Left hindlimb (tissue), 1 donor: ENCODE data around the gene SPATA31D3.
"Not testable (repeated sequence)": the region's sequence is repeated elsewhere in the genome, so short reads cannot be mapped to it uniquely, and the experiment has no call there.

ENCODE experiments used
- DNase-seq: peaks from one replicate; pipeline ENCODE4 v3.0.0-alpha.2; 2018

SPATA31D3 gene

DNA sequence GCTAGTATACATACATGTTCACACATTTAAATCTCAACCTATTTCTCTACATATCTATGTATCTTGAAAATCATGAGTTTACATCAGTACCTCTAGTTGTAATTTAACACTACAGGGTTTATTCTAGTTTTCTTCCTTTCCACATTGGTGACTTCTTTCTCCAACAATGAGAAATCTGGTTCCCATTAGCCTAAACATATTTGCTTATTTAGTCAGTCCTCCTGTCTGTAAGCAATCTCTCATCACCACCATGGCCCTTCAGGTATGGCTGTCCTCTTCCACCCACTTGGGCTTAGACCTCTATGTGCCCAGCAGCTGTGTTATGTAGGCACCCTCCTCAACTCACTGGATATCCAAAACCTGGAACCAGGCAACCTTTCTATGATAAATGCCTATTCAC, 37.3 kb downstream of the SPATA31D3 start:
- DNase-seq = no peak

DNA sequence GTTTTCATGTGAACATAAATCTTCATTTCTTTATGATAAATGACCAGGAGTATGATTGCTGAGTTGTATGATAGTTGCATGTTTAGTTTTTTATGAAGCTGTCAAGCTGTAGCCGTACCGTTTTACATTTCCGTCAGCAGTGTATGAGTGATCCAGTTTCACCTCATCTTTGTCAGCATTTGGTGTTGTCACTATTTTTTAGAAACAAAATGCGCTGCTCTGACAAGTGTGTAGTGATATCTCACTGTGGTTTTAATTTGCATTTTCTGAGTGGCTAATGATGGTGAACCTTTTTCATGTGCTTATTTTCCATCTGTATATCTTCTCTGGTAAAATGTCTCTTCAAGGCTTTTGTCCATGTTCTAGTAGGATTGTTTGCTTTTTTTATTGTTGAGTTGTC, 38.6 kb downstream of the SPATA31D3 start:
- DNase-seq = no peak

DNA sequence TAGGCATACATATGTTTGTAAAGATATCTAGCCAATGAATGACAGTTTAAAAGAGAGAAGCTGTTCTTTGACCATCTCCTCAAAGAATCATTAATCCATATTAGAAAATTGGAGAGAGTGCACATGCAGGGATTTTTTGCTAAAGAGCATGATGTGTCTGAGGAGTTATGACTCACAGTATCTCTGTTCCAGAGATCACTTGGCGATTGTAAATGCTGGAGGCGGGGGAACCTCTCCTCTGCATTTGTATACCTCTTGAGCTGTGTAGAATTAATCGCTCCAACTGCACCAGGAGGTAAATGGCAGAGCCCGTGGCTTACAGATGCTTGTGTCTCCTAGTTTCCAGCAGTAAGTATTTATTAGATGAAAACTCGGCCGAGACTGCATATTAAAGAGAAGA, 41.6 kb downstream of the SPATA31D3 start:
- DNase-seq = no peak

DNA sequence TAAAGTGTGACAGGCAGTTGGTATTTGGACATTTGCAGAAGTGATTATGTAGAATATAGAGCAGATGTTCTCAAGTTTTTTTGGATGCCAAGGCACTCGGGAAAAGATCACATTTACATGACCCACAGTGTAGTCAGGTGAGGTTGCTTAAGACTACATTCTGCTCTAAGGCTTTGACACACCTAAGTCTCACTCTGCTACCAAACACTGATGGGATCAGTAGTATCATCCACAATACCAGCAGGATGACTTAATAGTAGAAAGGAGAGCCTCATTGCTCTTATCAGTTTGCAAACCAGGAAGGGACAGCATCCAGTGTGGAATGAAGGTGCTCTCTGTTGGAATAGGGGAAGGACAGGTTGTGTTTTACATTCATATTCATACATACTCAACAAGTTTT, 42.8 kb downstream of the SPATA31D3 start:
- no peak for DNase-seq

DNA sequence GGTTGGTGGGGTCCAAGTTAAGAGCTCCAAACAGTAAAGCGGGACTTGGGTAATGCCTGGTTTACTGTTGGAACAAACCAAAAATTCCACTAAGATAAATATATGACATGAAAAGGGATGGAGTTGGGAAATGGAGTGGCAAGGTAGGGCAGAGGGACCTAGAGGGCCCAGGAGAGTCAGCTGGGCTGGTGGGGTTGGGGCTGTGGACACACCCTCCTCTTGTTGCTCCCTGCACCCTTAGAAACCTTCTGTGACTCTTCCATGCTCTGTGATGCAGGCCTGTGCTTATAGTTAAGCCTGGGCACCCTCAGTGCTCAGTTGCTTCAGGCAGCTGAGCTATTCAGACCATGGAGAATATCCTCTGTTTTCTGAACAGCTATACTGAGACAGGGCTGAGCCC, 45.2 kb downstream of the SPATA31D3 start, which contains the start of gene SPATA31D1:
SPATA31D1 (plus strand) TSS at position 301 of the 400 bp plus-strand sequence; CDS start at position 348, 47 bp downstream.
- not testable (repeated sequence) for DNase-seq

DNA sequence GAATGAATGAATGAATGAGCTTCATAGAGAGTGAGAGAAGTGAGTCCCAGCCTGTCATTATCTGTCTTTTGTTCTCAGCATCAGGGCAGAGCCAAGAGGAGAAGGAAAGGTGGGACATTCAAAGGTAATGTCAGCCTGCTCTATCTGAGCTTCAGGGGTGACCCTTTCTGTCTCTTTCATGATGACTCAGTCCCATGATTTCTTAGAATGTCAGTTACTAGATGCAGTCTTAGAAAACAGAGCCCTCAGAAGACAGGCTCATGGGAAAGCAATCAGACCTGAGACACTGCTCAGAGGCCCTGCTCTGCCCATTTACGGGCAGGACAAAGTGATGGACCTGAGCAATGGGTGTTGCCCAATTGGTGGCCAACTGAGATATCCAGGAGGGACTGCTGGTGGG, 46.4 kb downstream of the SPATA31D3 start:
- no peak for DNase-seq

DNA sequence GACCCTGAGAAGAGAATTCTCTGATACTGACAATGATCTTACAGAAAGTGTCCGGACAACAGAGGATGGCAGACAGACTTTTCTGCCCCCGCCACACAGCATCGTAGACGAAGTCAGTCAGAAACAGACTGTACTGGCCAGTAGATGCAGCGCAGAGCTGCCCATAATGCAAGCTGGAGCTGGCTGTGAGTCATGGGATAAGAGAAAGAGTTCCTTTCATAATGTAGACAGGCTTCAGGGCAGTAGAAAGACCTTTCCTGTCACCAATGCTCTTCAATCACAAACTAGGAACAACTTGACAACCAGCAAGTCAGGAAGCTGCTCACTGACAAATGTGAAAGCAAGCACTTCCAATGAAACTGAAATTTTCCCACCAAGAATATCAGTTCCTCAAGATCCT, 50.4 kb downstream of the SPATA31D3 start:
- DNase-seq = no peak
